Thyroid gland (tissue), 4 donors: ENCODE measurements around the gene GNAI2. TPM values are rescaled to one million over a fixed set of nuclear protein-coding genes. Genes with fewer than 3 reads are reported as not detected.

Source experiments
- DNase-seq, 2 donors: peaks; one replicate each; pipeline ENCODE4 v3.0.0-alpha.2; 2019
- H3K27ac ChIP-seq, 3 donors: fragments of 200-600 bp; sonication (generic); 1 replicate in 2 of 3; 2 replicates in 1 of 3; pipeline ENCODE4 v1.5.1; 2016 to 2019; ENCODE audit warnings: mild to moderate bottlenecking in 1 of 3, moderate library complexity in 1 of 3
- H3K27me3 ChIP-seq: fragments of 200-600 bp; sonication (generic); one replicate; pipeline ENCODE4 v1.5.1; 2019
- H3K36me3 ChIP-seq, 2 donors: fragments of 200-600 bp; sonication (generic); one replicate each; pipeline ENCODE4 v1.5.1; 2016 to 2019
- H3K4me1 ChIP-seq, 2 donors: fragments of 200-600 bp; sonication (generic); one replicate each; pipeline ENCODE4 v1.5.1; 2017 to 2019
- H3K4me3 ChIP-seq, 3 donors: fragments of 200-600 bp; sonication (generic); replicated peaks in 1 of 3; 1 replicate in 2 of 3; 2 replicates in 1 of 3; pipeline ENCODE4 v1.5.1; 2016; ENCODE audit warnings: mild to moderate bottlenecking in 1 of 3
- H3K9me3 ChIP-seq: fragments of 200-600 bp; sonication (generic); one replicate; pipeline ENCODE4 v1.5.1; 2017
- CTCF ChIP-seq, 6 experiments: fragments of 200-600 bp in 3 of 6; fragments of 450-650 bp in 3 of 6; sonication (generic) in 3 of 6; IDR thresholded peaks; one replicate each; pipeline ENCODE4 v1.5.1; 2016 to 2019; ENCODE audit warnings: antibody characterized with exemption in 6 of 6, mild to moderate bottlenecking in 2 of 6, inconsistent platforms in 1 of 6, moderate library complexity in 1 of 6
- POLR2A ChIP-seq, 2 donors: fragments of 450-650 bp; IDR thresholded peaks; one replicate each; pipeline ENCODE4 v1.6.1; 2017; ENCODE audit warnings: antibody characterized with exemption in 2 of 2, mild to moderate bottlenecking in 2 of 2, moderate library complexity in 1 of 2
- whole genome bisulfite sequencing, 2 donors: methylation state at CpG; one replicate each; pipeline ENCODE4 v1.1.5; 2017; 5-methylcytosine and 5-hydroxymethylcytosine counted together
- intact Hi-C: fragments of 100-400 bp; cut with DNase I; formaldehyde crosslinking; loops from one replicate; pipeline ENCODE4 v1.15.1; 2023
- total RNA-seq, 4 donors: library from RNA; depleted of rRNA; stranded (reverse); fragments of >200 nt; gene quantifications; one replicate each; pipeline ENCODE4 v1.2.3, GENCODE V29; 2016

Gene GNAI2
- total RNA-seq, 4 donors from 2014 or later: 111 to 171 (median 142) TPM

GRCh38 chr3:50190936-50191660 is 44.9 kb upstream of the GNAI2 start, which contains the start of gene GNAT1:
Gene GNAT1, plus strand, starts transcription at chr3:50191610. Its CDS starts 116 bp downstream, at chr3:50191726.
- Histone ChIP-seq H3K27ac (no peak within 1 kb of the TSS), H3K4me3 (no peak within 1 kb of the TSS), H3K27me3 (peaks cover 18% of the 10 kb centered on the region), H3K4me1 (peaks cover 0 to 19% of the 10 kb centered on the region in 2 donors), H3K36me3 (peaks cover 0 to 4% of the 10 kb centered on the region in 2 donors), H3K9me3 (no peaks in the 10 kb centered on the region)
- no peak for DNase-seq
- no peak for TF ChIP-seq CTCF (IDR thresholded peaks at IDR 0.05)
- 68 to 72% methylated on average over 7 to 8 of the region's 8 CpGs for WGBS, 2 donors
- intact Hi-C loops: no loop called here

GRCh38 chr3:50192124-50192523 is 43.9 kb upstream of the GNAI2 start:
- peaks cover 0 to 19% of the 10 kb centered on the region in 2 donors for H3K4me1 ChIP-seq
- H3K9me3 ChIP-seq: no peaks in the 10 kb centered on the region
- H3K27me3 ChIP-seq: peaks cover 18% of the 10 kb centered on the region
- H3K27ac ChIP-seq: no peak overlapping the region
- intact Hi-C loops: loop anchor here (1.0 kb wide), 1 partner anchor 34 kb away; no protein-coding TSS in a partner anchor
- no peak for TF ChIP-seq POLR2A (IDR thresholded peaks at IDR 0.05)
- no peak for TF ChIP-seq CTCF (IDR thresholded peaks at IDR 0.05)
- 83 to 84% methylated on average over 5 to 6 of the region's 8 CpGs for WGBS, 2 donors
- H3K4me3 ChIP-seq: no peak overlapping the region
- DNase-seq: no peak
- H3K36me3 ChIP-seq: no peaks in the 10 kb centered on the region

DNA sequence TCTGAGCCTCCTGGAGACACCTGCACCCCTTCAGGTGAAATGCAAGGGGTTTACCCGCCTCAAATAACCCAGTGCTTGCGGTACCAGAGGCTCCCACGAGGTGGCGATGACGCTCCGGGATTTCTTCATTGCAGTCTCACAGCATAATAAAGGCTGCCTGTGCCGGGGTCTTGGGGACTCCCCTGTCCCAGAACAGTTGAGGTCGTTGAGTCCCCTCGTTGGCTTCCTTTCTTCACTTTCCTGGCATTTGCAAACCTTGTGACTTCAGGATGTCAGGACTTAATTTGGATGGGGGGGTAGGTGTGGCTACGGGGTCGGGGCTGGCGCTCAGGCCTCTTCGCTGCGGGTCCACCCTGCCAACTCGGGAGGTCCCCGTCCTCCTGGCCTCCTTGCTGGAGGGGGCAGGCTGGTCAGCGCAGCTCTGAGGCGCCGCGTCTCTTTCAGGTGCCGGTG is 43.3 kb upstream of the GNAI2 start:
- peak; percentile 70 to 74 for DNase-seq

GRCh38 chr3:50193286-50193685 is 42.7 kb upstream of the GNAI2 start:
- no peak for DNase-seq
- H3K4me3 ChIP-seq: no peak overlapping the region
- intact Hi-C loops: no loop called here
- H3K4me1 ChIP-seq: peaks cover 0 to 19% of the 10 kb centered on the region in 2 donors
- WGBS, 2 donors: 50% methylated on average over 7 of the region's 36 CpGs; no CpG with 5 or more reads in 1 of the 2 donors
- peaks cover 18% of the 10 kb centered on the region for H3K27me3 ChIP-seq
- H3K9me3 ChIP-seq: no peaks in the 10 kb centered on the region
- TF ChIP-seq POLR2A (IDR thresholded peaks at IDR 0.05): no peak
- no peak for TF ChIP-seq CTCF (IDR thresholded peaks at IDR 0.05)
- H3K27ac ChIP-seq: no peak overlapping the region
- H3K36me3 ChIP-seq: no peaks in the 10 kb centered on the region

More for the DNA sequence above, 43.3 kb upstream of the GNAI2 start:
- peaks cover 18% of the 10 kb centered on the region for H3K27me3 ChIP-seq
- TF ChIP-seq POLR2A (IDR thresholded peaks at IDR 0.05) (no peak), CTCF (IDR thresholded peaks at IDR 0.05) (peak; percentile 79 to 93 (median 86))
- H3K36me3 ChIP-seq: no peaks in the 10 kb centered on the region
- intact Hi-C loops: loop anchor here (1.0 kb wide), 1 partner anchor 34 kb away; no protein-coding TSS in a partner anchor
- peaks cover 0 to 19% of the 10 kb centered on the region in 2 donors for H3K4me1 ChIP-seq
- no peaks in the 10 kb centered on the region for H3K9me3 ChIP-seq
- no peak overlapping the region for H3K4me3 ChIP-seq
- H3K27ac ChIP-seq: no peak overlapping the region
- 12 to 16% methylated on average over 16 to 21 of the region's 21 CpGs for WGBS, 2 donors

DNA sequence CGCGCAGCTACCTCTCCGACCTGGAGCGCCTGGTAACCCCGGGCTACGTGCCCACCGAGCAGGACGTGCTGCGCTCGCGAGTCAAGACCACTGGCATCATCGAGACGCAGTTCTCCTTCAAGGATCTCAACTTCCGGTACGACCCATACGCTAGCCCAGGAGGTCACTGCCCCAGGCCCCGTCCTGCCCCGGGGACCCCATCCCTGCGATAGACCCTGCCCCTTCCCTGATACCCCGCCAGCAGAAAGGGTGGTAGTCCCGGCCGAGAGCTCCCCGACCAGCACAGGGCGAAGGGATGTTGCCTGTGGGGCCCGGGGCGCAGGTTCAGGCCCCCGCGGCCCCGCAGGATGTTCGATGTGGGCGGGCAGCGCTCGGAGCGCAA is 42.3 kb upstream of the GNAI2 start:
- H3K27ac ChIP-seq: no peak overlapping the region
- peaks cover 18% of the 10 kb centered on the region for H3K27me3 ChIP-seq
- H3K4me1 ChIP-seq: peaks cover 0 to 19% of the 10 kb centered on the region in 2 donors
- no peak for DNase-seq
- TF ChIP-seq POLR2A (IDR thresholded peaks at IDR 0.05) (no peak), CTCF (IDR thresholded peaks at IDR 0.05) (no peak)
- WGBS, 2 donors: 16% methylated on average over 5 of the region's 34 CpGs; no CpG with 5 or more reads in 1 of the 2 donors
- H3K36me3 ChIP-seq: no peaks in the 10 kb centered on the region
- intact Hi-C loops: loop anchor here (2.0 kb wide), 1 partner anchor 81 kb away; no protein-coding TSS in a partner anchor
- H3K9me3 ChIP-seq: no peaks in the 10 kb centered on the region
- H3K4me3 ChIP-seq: no peak overlapping the region
